Brain microvascular endothelial cell (primary cell): ENCODE measurements around the gene PLS3.
"Not testable (repeated sequence)": the region's sequence is repeated elsewhere in the genome, so short reads cannot be mapped to it uniquely, and the experiment has no call there.

ENCODE experiments used
- DNase-seq: peaks from one replicate; pipeline ENCODE4 v3.0.0-alpha.2; 2020
- H3K27ac ChIP-seq: fragments of 250-450 bp; sonication (Bioruptor Pico); 2 replicates; pipeline ENCODE4 v1.5.1; 2020; ENCODE audit warnings: mild to moderate bottlenecking, moderate library complexity
- H3K27me3 ChIP-seq: fragments of 250-450 bp; sonication (Bioruptor Pico); replicated peaks from 2 replicates; pipeline ENCODE4 v1.5.1; 2020; ENCODE audit warnings: mild to moderate bottlenecking
- H3K36me3 ChIP-seq: fragments of 250-450 bp; sonication (Bioruptor Pico); replicated peaks from 2 replicates; pipeline ENCODE4 v1.5.1; 2020; ENCODE audit warnings: mild to moderate bottlenecking
- H3K4me3 ChIP-seq: 2 replicates; pipeline ENCODE4 v1.5.1; 2011; ENCODE audit warnings: low read depth, mild to moderate bottlenecking, control low read depth, low read length, moderate library complexity
- CTCF ChIP-seq: IDR thresholded peaks from 2 replicates; pipeline ENCODE4 v1.5.1; 2011; ENCODE audit warnings: low read depth, mild to moderate bottlenecking, moderate library complexity, low read length, control low read depth, inconsistent platforms; ENCODE audit errors: missing control alignments
- in situ Hi-C: cut with HindIII; loops from 2 replicates; pipeline ENCODE4 v1.10.0; 2017; ENCODE audit warnings: low sequenced_read_pairs, low pct_ligation_motif_present

PLS3 gene

GRCh38 chrX:115531818-115532403, 29.1 kb upstream of the PLS3 start:
- H3K4me3 ChIP-seq = no peak overlapping the region
- in situ Hi-C loops = no loop called here
- no peak for TF ChIP-seq CTCF
- no peaks in the 10 kb centered on the region for H3K27me3 ChIP-seq
- no peak overlapping the region for H3K27ac ChIP-seq
- H3K36me3 ChIP-seq = no peaks in the 10 kb centered on the region
- peak; percentile 28 for DNase-seq

- DNase-seq = no peak
- Histone ChIP-seq H3K36me3 (no peaks in the 10 kb centered on the region), H3K27me3 (no peaks in the 10 kb centered on the region), H3K4me3 (no peak overlapping the region), H3K27ac (no peak overlapping the region)
- in situ Hi-C loops = no loop called here
- TF ChIP-seq CTCF = no peak
Observed at GRCh38 chrX:115533485-115533884, 27.5 kb upstream of the PLS3 start.

GRCh38 chrX:115534383-115534782, 26.6 kb upstream of the PLS3 start:
- no peak for DNase-seq
- Histone ChIP-seq H3K27me3 (no peaks in the 10 kb centered on the region), H3K4me3 (no peak overlapping the region), H3K36me3 (no peaks in the 10 kb centered on the region), H3K27ac (no peak overlapping the region)
- in situ Hi-C loops = no loop called here
- TF ChIP-seq CTCF = no peak

- no peak overlapping the region for H3K4me3 ChIP-seq
- in situ Hi-C loops = no loop called here
- no peaks in the 10 kb centered on the region for H3K27me3 ChIP-seq
- no peak overlapping the region for H3K27ac ChIP-seq
- no peak for TF ChIP-seq CTCF
- DNase-seq = no peak
- H3K36me3 ChIP-seq = no peaks in the 10 kb centered on the region
Observed at GRCh38 chrX:115535421-115535820, 25.6 kb upstream of the PLS3 start.

GRCh38 chrX:115535844-115536243, 25.1 kb upstream of the PLS3 start:
- H3K27me3 ChIP-seq = no peaks in the 10 kb centered on the region
- H3K36me3 ChIP-seq = no peaks in the 10 kb centered on the region
- in situ Hi-C loops = no loop called here
- H3K27ac ChIP-seq = peak overlapping the region; percentile 54
- no peak for DNase-seq
- no peak overlapping the region for H3K4me3 ChIP-seq
- no peak for TF ChIP-seq CTCF

- Histone ChIP-seq H3K27ac (no peak overlapping the region), H3K4me3 (no peak overlapping the region), H3K36me3 (no peaks in the 10 kb centered on the region), H3K27me3 (no peaks in the 10 kb centered on the region)
- in situ Hi-C loops = no loop called here
- TF ChIP-seq CTCF = no peak
- peak; percentile 14 for DNase-seq
Observed at GRCh38 chrX:115539841-115540240, 21.1 kb upstream of the PLS3 start.

- H3K27ac ChIP-seq, H3K36me3 ChIP-seq, H3K4me3 ChIP-seq, H3K27me3 ChIP-seq, in situ Hi-C loops, DNase-seq: not testable (repeated sequence)
Observed at GRCh38 chrX:115541045-115541444, 19.9 kb upstream of the PLS3 start.
